HG02642 (cell line): ENCODE measurements around the gene CTU2.

Source experiments
- ATAC-seq: cut with Tn5 transposase; IDR thresholded peaks from one replicate; pipeline ENCODE4 v1.9.1; 2021; ENCODE audit warnings: mild to moderate bottlenecking; ENCODE audit not compliant: unreplicated experiment, poor library complexity

CTU2 gene

GRCh38 chr16:88681084-88681680, 25.1 kb upstream of the CTU2 start:
- ATAC-seq = no peak

GRCh38 chr16:88681709-88682451, 24.4 kb upstream of the CTU2 start:
- peak; percentile 59 for ATAC-seq

GRCh38 chr16:88684569-88685155, 21.6 kb upstream of the CTU2 start:
- no peak for ATAC-seq

GRCh38 chr16:88685156-88686061, 20.9 kb upstream of the CTU2 start:
- no peak for ATAC-seq

- peak; percentile 10 for ATAC-seq
These were observed 20.3 kb upstream of the CTU2 start for GRCh38 chr16:88686062-88686438.

GRCh38 chr16:88686439-88687253, 19.7 kb upstream of the CTU2 start, which contains the start of gene SNAI3:
TSS of gene SNAI3 (minus strand) at chr16:88686507. CDS start at chr16:88686406, 101 bp downstream.
- ATAC-seq = peak; percentile 72

GRCh38 chr16:88687254-88687576, 19.1 kb upstream of the CTU2 start:
- ATAC-seq = no peak

GRCh38 chr16:88687676-88688012, 18.7 kb upstream of the CTU2 start:
- no peak for ATAC-seq

- ATAC-seq = no peak
These were observed 18.1 kb upstream of the CTU2 start for GRCh38 chr16:88688013-88688778.

- no peak for ATAC-seq
These were observed 15.8 kb upstream of the CTU2 start for GRCh38 chr16:88690341-88691128.

- no peak for ATAC-seq
These were observed 15.0 kb upstream of the CTU2 start for GRCh38 chr16:88691129-88691813.

GRCh38 chr16:88691924-88692560, 14.3 kb upstream of the CTU2 start:
- no peak for ATAC-seq

- no peak for ATAC-seq
These were observed 13.4 kb upstream of the CTU2 start for GRCh38 chr16:88692861-88693260.

GRCh38 chr16:88693420-88694177, 12.7 kb upstream of the CTU2 start:
- ATAC-seq = no peak

- no peak for ATAC-seq
These were observed 11.8 kb upstream of the CTU2 start for GRCh38 chr16:88694221-88695087.

- ATAC-seq = no peak
These were observed 11.1 kb upstream of the CTU2 start for GRCh38 chr16:88695218-88695617.
